ENCODE data around the gene A3GALT2.

A3GALT2 gene

GRCh38 chr1:33300673-33301072, 20.2 kb downstream of the A3GALT2 start:
- H3K9ac ChIP-seq, result no peak overlapping the region
- H2AFZ ChIP-seq (ENCODE audit: low read depth), result no peak overlapping the region
- H3K27me3 ChIP-seq (ENCODE audit: insufficient read depth, low read depth), result no peaks in the 10 kb centered on the region
- no peak for TF ChIP-seq CTCF (conservative IDR thresholded peaks at IDR 0.05; ENCODE audit: low read depth, low read length)
- no peak overlapping the region for H3K4me3 ChIP-seq (IDR thresholded peaks at IDR 0.05; ENCODE audit: insufficient read depth, low read depth, low read length)
- no peak overlapping the region for H3K27ac ChIP-seq
- no peaks in the 10 kb centered on the region for H3K79me2 ChIP-seq (ENCODE audit: insufficient read depth, low read depth)
- H3K4me2 ChIP-seq, result no peak overlapping the region
- no peaks in the 10 kb centered on the region for H4K20me1 ChIP-seq (ENCODE audit: insufficient read depth)
- H3K36me3 ChIP-seq (ENCODE audit: insufficient read depth), result no peaks in the 10 kb centered on the region
- H3K4me1 ChIP-seq (ENCODE audit: low read depth, poor library complexity, severe bottlenecking), result peaks cover 2% of the 10 kb centered on the region

GRCh38 chr1:33299461-33300155, 21.3 kb downstream of the A3GALT2 start:
- Histone ChIP-seq H2AFZ (ENCODE audit: low read depth) (no peak overlapping the region), H3K4me3 (IDR thresholded peaks at IDR 0.05; ENCODE audit: insufficient read depth, low read depth, low read length) (no peak overlapping the region), H3K9ac (no peak overlapping the region), H3K4me1 (ENCODE audit: low read depth, poor library complexity, severe bottlenecking) (peaks cover 3% of the 10 kb centered on the region), H3K4me2 (no peak overlapping the region), H3K27me3 (ENCODE audit: insufficient read depth, low read depth) (no peaks in the 10 kb centered on the region), H3K79me2 (ENCODE audit: insufficient read depth, low read depth) (no peaks in the 10 kb centered on the region), H4K20me1 (ENCODE audit: insufficient read depth) (no peaks in the 10 kb centered on the region), H3K36me3 (ENCODE audit: insufficient read depth) (no peaks in the 10 kb centered on the region), H3K27ac (no peak overlapping the region)
- TF ChIP-seq CTCF (conservative IDR thresholded peaks at IDR 0.05; ENCODE audit: low read depth, low read length), result no peak

- no peaks in the 10 kb centered on the region for H3K36me3 ChIP-seq (ENCODE audit: insufficient read depth)
- no peaks in the 10 kb centered on the region for H3K27me3 ChIP-seq (ENCODE audit: insufficient read depth, low read depth)
- H3K4me2 ChIP-seq, result no peak overlapping the region
- H3K4me3 ChIP-seq (IDR thresholded peaks at IDR 0.05; ENCODE audit: insufficient read depth, low read depth, low read length), result no peak overlapping the region
- peak; percentile 84 for TF ChIP-seq CTCF (conservative IDR thresholded peaks at IDR 0.05; ENCODE audit: low read depth, low read length)
- H3K79me2 ChIP-seq (ENCODE audit: insufficient read depth, low read depth), result no peaks in the 10 kb centered on the region
- peaks cover 3% of the 10 kb centered on the region for H3K4me1 ChIP-seq (ENCODE audit: low read depth, poor library complexity, severe bottlenecking)
- no peak overlapping the region for H3K27ac ChIP-seq
- no peaks in the 10 kb centered on the region for H4K20me1 ChIP-seq (ENCODE audit: insufficient read depth)
- no peak overlapping the region for H3K9ac ChIP-seq
- H2AFZ ChIP-seq (ENCODE audit: low read depth), result peak overlapping the region; percentile 52; the same call in 1 of the 2 replicates
Measured at GRCh38 chr1:33298623-33299277, 22.1 kb downstream of the A3GALT2 start.

GRCh38 chr1:33297911-33298622, 22.8 kb downstream of the A3GALT2 start:
- H3K4me3 ChIP-seq (IDR thresholded peaks at IDR 0.05; ENCODE audit: insufficient read depth, low read depth, low read length), result no peak overlapping the region
- H2AFZ ChIP-seq (ENCODE audit: low read depth), result peak overlapping the region; percentile 52; the same call in 1 of the 2 replicates
- H3K79me2 ChIP-seq (ENCODE audit: insufficient read depth, low read depth), result no peaks in the 10 kb centered on the region
- no peaks in the 10 kb centered on the region for H3K27me3 ChIP-seq (ENCODE audit: insufficient read depth, low read depth)
- H3K27ac ChIP-seq, result no peak overlapping the region
- H3K36me3 ChIP-seq (ENCODE audit: insufficient read depth), result no peaks in the 10 kb centered on the region
- peaks cover 3% of the 10 kb centered on the region for H3K4me1 ChIP-seq (ENCODE audit: low read depth, poor library complexity, severe bottlenecking)
- no peak for TF ChIP-seq CTCF (conservative IDR thresholded peaks at IDR 0.05; ENCODE audit: low read depth, low read length)
- H3K9ac ChIP-seq, result no peak overlapping the region
- no peak overlapping the region for H3K4me2 ChIP-seq
- no peaks in the 10 kb centered on the region for H4K20me1 ChIP-seq (ENCODE audit: insufficient read depth)

Data from KMS-11 (cell line).